ENCODE data around the gene QRICH1.

Gene QRICH1

GRCh38 chr3:49001155-49001554 is 92.7 kb downstream of the QRICH1 start:
- Histone ChIP-seq H4K20me1 (ENCODE audit: low read depth, low read length) (no peaks in the 10 kb centered on the region), H3K9me3 (ENCODE audit: insufficient read depth, low read length) (no peaks in the 10 kb centered on the region), H3K27me3 (ENCODE audit: low read length) (no peaks in the 10 kb centered on the region), H3K4me2 (ENCODE audit: low read depth, low read length, poor library complexity, severe bottlenecking) (no peak overlapping the region), H3F3A (ENCODE audit: insufficient read depth) (no peaks in the 10 kb centered on the region), H3K4me3 (ENCODE audit: insufficient read depth, low read length, poor library complexity, severe bottlenecking) (no peak overlapping the region), H3K27ac (ENCODE audit: low read depth, low read length) (no peak overlapping the region), H3K79me2 (ENCODE audit: insufficient read depth, low read length) (no peaks in the 10 kb centered on the region), H3K36me3 (ENCODE audit: low read length) (no peaks in the 10 kb centered on the region), H3K9ac (ENCODE audit: low read length) (no peak overlapping the region), H3K9me2 (replicated peaks; ENCODE audit: insufficient read depth, low read length) (no peaks in the 10 kb centered on the region), H2AFZ (ENCODE audit: low read depth, low read length, severe bottlenecking) (no peak overlapping the region)
- no peak for TF ChIP-seq CTCF (IDR thresholded peaks at IDR 0.05; ENCODE audit: insufficient read depth, low read length, poor library complexity, severe bottlenecking)
- no peak for TF ChIP-seq EZH2phosphoT487 (conservative IDR thresholded peaks at IDR 0.05; ENCODE audit: low read length)

- H3K4me3 ChIP-seq (ENCODE audit: insufficient read depth, low read length, poor library complexity, severe bottlenecking), result no peak overlapping the region
- no peaks in the 10 kb centered on the region for H3K27me3 ChIP-seq (ENCODE audit: low read length)
- H3F3A ChIP-seq (ENCODE audit: insufficient read depth), result no peaks in the 10 kb centered on the region
- H2AFZ ChIP-seq (ENCODE audit: low read depth, low read length, severe bottlenecking), result no peak overlapping the region
- no peaks in the 10 kb centered on the region for H3K9me3 ChIP-seq (ENCODE audit: insufficient read depth, low read length)
- TF ChIP-seq EZH2phosphoT487 (conservative IDR thresholded peaks at IDR 0.05; ENCODE audit: low read length) (no peak), CTCF (IDR thresholded peaks at IDR 0.05; ENCODE audit: insufficient read depth, low read length, poor library complexity, severe bottlenecking) (no peak)
- H3K27ac ChIP-seq (ENCODE audit: low read depth, low read length), result no peak overlapping the region
- H3K9ac ChIP-seq (ENCODE audit: low read length), result no peak overlapping the region
- no peaks in the 10 kb centered on the region for H3K36me3 ChIP-seq (ENCODE audit: low read length)
- no peak overlapping the region for H3K4me2 ChIP-seq (ENCODE audit: low read depth, low read length, poor library complexity, severe bottlenecking)
- H4K20me1 ChIP-seq (ENCODE audit: low read depth, low read length), result no peaks in the 10 kb centered on the region
- no peaks in the 10 kb centered on the region for H3K9me2 ChIP-seq (replicated peaks; ENCODE audit: insufficient read depth, low read length)
- H3K79me2 ChIP-seq (ENCODE audit: insufficient read depth, low read length), result no peaks in the 10 kb centered on the region
These were observed 94.6 kb downstream of the QRICH1 start for GRCh38 chr3:48999085-48999858.

GRCh38 chr3:48997714-48998637 is 95.9 kb downstream of the QRICH1 start:
- no peaks in the 10 kb centered on the region for H3F3A ChIP-seq (ENCODE audit: insufficient read depth)
- H3K27me3 ChIP-seq (ENCODE audit: low read length), result no peaks in the 10 kb centered on the region
- no peaks in the 10 kb centered on the region for H3K36me3 ChIP-seq (ENCODE audit: low read length)
- no peaks in the 10 kb centered on the region for H3K79me2 ChIP-seq (ENCODE audit: insufficient read depth, low read length)
- no peak overlapping the region for H2AFZ ChIP-seq (ENCODE audit: low read depth, low read length, severe bottlenecking)
- no peak overlapping the region for H3K4me3 ChIP-seq (ENCODE audit: insufficient read depth, low read length, poor library complexity, severe bottlenecking)
- H4K20me1 ChIP-seq (ENCODE audit: low read depth, low read length), result no peaks in the 10 kb centered on the region
- H3K27ac ChIP-seq (ENCODE audit: low read depth, low read length), result no peak overlapping the region
- H3K4me2 ChIP-seq (ENCODE audit: low read depth, low read length, poor library complexity, severe bottlenecking), result no peak overlapping the region
- no peaks in the 10 kb centered on the region for H3K9me2 ChIP-seq (replicated peaks; ENCODE audit: insufficient read depth, low read length)
- H3K9ac ChIP-seq (ENCODE audit: low read length), result no peak overlapping the region
- no peaks in the 10 kb centered on the region for H3K9me3 ChIP-seq (ENCODE audit: insufficient read depth, low read length)
- no peak for TF ChIP-seq CTCF (IDR thresholded peaks at IDR 0.05; ENCODE audit: insufficient read depth, low read length, poor library complexity, severe bottlenecking)
- TF ChIP-seq EZH2phosphoT487 (conservative IDR thresholded peaks at IDR 0.05; ENCODE audit: low read length), result no peak

Measured in SU-DHL-6 (cell line).